ENCODE results near the gene PTPN14. TPM values are rescaled to one million over a fixed set of nuclear protein-coding genes. Genes with fewer than 3 reads are reported as not detected.

PTPN14 gene
- total RNA-seq, 2 experiments from 2014 or later: 0.08 to 0.09 TPM

- no peaks in the 10 kb centered on the region for H3K9me3 Mint-ChIP-seq
Observed at GRCh38 chr1:214306269-214306668, 245.1 kb downstream of the PTPN14 start.

DNA sequence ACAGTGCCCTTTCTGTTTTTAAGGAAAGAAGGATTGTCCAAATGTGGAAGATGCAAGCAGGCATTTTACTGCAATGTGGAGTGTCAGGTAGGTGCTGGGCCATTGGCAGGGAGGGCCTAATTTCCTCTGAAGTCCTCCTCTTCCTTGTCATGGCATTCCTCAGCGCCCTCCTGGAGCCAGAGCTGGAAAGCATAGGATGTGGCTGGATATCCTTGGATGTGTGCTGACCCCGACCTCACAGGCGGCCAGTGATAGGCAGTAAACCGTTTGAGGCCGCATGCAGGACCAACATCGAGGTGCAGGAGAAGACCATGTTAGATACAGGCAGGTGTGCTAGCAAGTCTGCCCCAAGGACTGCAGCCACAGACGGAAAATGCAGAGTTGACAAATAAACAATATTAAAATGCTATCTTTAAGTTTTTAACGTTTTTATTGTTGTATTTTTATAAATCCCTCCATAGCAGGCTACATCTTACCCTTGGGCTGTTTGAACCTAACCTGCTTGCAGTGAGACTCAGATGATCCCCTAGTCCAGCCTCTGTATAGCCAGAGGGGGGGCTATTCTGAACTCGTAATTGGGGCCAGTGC, 246.1 kb downstream of the PTPN14 start:
- ATAC-seq (ENCODE audit: low read depth) (no peak), DNase-seq (no peak)
- H3K9me3 Mint-ChIP-seq: no peaks in the 10 kb centered on the region
- peaks cover 1% of the 10 kb centered on the region for H3K36me3 Mint-ChIP-seq
- no peaks in the 10 kb centered on the region for H3K27me3 Mint-ChIP-seq
- POLR2A ChIA-PET: interaction anchor here (0.9 kb wide), 1 partner anchor 43 kb away, joined by 3 read pairs; no protein-coding TSS in a partner anchor
- peaks cover 7% of the 10 kb centered on the region for H3K4me1 Mint-ChIP-seq
- no peak overlapping the region for H3K4me3 Mint-ChIP-seq
- H3K27ac Mint-ChIP-seq: no peak overlapping the region

More at GRCh38 chr1:214306269-214306668, 245.1 kb downstream of the PTPN14 start:
- Mint-ChIP-seq H3K4me1 (peaks cover 14% of the 10 kb centered on the region), H3K27ac (no peak overlapping the region), H3K27me3 (no peaks in the 10 kb centered on the region), H3K36me3 (peaks cover 1% of the 10 kb centered on the region), H3K4me3 (no peak overlapping the region)
- no peak for DNase-seq
- POLR2A ChIA-PET: interaction anchor here (1.3 kb wide), 1 partner anchor 25 kb away, joined by 5 read pairs; the partner anchor contains the start of gene SMYD2
- ATAC-seq (ENCODE audit: low read depth): no peak

GRCh38 chr1:214303141-214303930, 248.1 kb downstream of the PTPN14 start:
- Mint-ChIP-seq H3K27me3 (no peaks in the 10 kb centered on the region), H3K4me1 (peaks cover 4% of the 10 kb centered on the region), H3K4me3 (no peak overlapping the region), H3K27ac (no peak overlapping the region), H3K36me3 (peaks cover 1% of the 10 kb centered on the region), H3K9me3 (no peaks in the 10 kb centered on the region)
- POLR2A ChIA-PET: no interaction called here
- no peak for DNase-seq
- ATAC-seq (ENCODE audit: low read depth): no peak

DNA sequence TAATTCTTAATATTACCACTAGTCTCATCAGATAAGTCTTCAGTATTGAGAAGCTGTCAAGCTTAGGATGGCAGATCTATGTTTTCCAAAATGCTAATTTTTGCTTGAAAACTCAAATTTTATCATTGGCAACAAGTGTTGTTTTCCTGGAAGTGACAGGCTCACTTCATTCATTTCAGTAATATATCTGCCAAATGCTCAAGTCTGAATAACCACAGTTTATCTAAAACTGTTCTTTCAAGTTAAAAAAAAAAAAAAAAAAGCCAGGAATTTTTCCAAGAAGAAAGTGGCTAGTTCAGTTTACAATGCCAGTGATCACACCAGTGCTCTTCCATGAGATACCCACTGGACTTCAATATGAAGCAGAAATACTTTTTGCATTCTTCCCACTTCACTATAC, 249.9 kb downstream of the PTPN14 start:
- ATAC-seq (ENCODE audit: low read depth) (no peak), DNase-seq (no peak)
- Mint-ChIP-seq H3K27me3 (no peaks in the 10 kb centered on the region), H3K4me3 (no peak overlapping the region), H3K9me3 (no peaks in the 10 kb centered on the region), H3K36me3 (peaks cover 1% of the 10 kb centered on the region), H3K4me1 (peaks cover 6% of the 10 kb centered on the region), H3K27ac (no peak overlapping the region)
- POLR2A ChIA-PET: interaction anchor here (0.6 kb wide), 1 partner anchor 95 kb away, joined by 3 read pairs; no protein-coding TSS in a partner anchor

- DNase-seq: no peak
- Mint-ChIP-seq H3K9me3 (no peaks in the 10 kb centered on the region), H3K36me3 (no peaks in the 10 kb centered on the region), H3K27me3 (no peaks in the 10 kb centered on the region), H3K4me3 (no peak overlapping the region), H3K27ac (no peak overlapping the region), H3K4me1 (peaks cover 9% of the 10 kb centered on the region)
- no peak for ATAC-seq (ENCODE audit: low read depth)
- POLR2A ChIA-PET: no interaction called here
Observed at GRCh38 chr1:214300149-214300780, 251.1 kb downstream of the PTPN14 start.

Other genes with a start within 250 kb of the PTPN14 start
- gene CENPF, start 51.6 kb upstream of the PTPN14 start, total RNA-seq: 100 to 1,000 TPM; 127 to 137 TPM

All from activated naive CD8-positive, alpha-beta T cell treated with anti-CD3 and anti-CD28 coated beads, Interleukin-2, amount 10 ng/mL, durations not matched to agents 7 days and 5 days (primary cell).